HUDEP-2 (cell line): ENCODE measurements around the gene AHR.
A peak's percentile ranks its signal among the peaks of the same experiment; 100 is the strongest.
"Not testable (repeated sequence)": the region's sequence is repeated elsewhere in the genome, so short reads cannot be mapped to it uniquely, and the experiment has no call there.

Source experiments
- DNase-seq, 76 experiments: peaks; one replicate each; lab custom pipeline; 2025; ENCODE audit not compliant: unreplicated experiment in 76 of 76; lab: John Stamatoyannopoulos, UW

Gene AHR

DNA sequence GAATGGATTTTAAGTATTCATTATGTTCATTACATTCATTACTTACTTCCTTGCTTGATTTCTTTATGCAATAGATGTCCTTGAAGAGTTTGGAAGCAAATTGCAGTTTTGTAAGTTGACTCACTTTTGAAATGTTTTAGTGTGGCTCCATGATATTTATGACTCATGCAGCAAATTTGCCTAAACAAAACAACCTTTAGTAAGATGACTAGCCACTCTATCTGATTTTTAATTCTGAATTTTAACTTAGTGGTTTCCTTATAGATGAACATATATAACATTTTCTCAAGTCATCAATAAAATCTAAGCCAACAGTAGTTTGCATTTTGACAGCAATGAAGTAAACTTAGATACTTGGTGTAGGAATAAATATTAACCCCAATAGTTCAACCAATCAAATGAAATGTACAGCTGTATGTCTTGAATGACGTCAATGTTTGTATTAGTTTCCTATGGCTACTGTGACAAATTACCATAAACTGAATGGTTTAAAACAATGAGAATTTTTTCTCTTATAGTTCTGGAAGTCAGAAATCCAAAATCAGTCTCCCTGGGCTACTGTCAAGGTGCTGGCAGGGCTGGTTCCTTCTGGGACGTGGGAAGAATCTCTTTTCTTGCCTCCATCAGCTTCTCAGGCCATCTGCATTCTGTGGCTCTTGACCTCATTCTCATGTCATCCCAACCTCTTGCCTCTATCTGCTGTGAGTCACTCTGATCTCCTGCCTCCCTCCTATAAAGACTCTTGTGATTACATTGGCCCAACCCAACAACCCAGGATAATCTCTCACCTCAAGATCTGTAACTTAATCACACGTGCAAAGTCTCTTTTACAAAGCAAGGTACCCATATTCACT, 73.4 kb downstream of the AHR start:
- DNase-seq: peak in 4 of 76 experiments; percentile 1 to 18 (median 14)

DNA sequence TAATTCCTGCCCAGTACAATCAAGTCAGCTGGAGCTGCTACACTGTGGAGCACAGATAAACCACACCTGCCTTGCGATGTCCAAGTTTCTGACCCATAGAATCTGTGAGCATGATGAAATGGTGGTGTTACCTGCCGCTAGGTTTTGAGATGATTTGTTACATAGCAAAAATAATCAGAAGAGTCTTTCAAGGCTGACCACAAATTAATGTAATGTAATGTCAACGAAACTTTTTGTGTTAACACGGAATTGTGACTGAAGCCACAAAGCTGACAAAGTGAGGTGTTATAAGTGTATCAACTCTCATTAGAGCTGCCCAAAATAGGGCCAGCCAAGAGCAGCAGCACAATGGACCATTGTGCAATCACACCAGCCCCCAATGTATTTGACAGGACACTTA, 75.7 kb downstream of the AHR start:
- no peak for DNase-seq

DNA sequence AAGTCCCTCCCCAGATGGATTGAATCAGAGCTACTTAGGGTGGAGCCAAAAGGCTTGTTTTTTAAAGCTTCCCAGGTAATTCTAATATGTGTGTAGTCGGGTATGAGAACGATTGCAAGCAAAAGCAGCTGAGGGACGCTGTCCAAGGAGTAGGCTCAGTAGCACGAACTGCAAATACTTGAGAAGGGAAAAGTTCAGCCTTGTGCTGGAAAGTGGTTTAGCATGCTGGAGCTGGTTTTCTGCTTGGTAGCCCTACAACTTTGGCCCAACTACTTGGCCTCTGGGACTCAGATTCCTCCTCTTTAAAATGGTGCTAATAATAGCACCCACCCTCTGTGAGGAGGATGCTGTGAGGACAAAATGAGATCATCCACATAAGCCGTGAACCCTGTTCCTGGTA, 76.2 kb downstream of the AHR start:
- no peak for DNase-seq

DNA sequence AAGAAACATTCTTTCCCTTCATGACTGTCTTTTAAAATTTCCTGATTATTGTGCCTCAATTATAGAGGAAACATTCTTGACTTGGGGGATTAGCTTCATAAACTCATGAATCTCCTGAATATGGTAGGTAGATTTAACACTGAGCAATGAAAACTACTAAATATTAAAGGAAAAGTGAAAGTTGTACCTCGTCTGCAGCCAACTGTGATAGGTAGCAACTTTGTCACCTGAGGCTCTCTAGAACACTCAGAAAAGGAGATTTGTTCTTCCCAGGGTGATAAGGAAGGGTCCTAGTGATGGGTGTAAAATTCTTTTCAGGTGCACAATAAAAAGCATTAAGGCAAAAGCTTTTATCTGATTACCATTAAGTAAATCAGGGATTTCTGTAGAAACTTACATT, 78.1 kb downstream of the AHR start:
- DNase-seq: no peak

DNA sequence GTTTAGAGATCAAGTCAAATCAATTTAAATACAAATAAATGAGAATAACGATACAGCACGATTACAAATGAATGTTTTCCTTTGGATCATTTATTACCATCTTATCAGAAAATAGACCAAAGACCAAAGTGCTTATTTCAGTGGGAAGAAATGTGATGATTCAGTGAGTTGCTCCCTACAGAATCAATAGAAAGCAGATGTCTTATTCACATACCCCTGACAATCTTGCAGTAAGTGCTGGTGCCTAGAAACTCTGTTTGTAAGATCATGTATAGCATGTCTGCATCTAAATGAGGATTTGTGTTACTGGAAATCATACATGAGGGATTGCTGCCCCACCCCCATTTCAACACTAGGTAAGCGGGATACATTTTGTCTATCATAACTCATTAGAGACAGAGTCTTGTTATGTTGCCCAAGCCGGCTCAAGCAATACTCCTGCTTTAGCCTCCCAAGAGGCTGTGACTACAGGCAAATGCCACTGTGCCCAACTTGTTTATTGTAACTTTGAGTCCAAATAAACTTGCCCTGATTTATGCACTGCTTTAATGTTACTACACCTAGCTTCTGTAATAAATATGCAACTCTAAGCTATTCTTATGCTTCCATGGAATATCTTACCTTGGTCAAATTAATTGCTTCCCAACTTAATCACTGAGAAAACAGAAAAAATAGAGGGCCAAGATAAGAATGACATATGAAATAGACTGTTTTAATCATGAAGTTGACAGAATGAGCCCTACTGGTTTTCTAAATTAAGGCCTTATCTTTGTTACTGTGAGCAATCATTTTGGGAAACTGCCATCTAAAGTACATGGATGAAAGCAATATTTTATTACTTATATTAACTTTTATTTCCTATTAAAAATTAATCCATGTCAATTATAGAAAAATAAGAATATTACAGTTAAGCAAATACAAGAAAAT, 82.5 kb downstream of the AHR start:
- DNase-seq: no peak

DNA sequence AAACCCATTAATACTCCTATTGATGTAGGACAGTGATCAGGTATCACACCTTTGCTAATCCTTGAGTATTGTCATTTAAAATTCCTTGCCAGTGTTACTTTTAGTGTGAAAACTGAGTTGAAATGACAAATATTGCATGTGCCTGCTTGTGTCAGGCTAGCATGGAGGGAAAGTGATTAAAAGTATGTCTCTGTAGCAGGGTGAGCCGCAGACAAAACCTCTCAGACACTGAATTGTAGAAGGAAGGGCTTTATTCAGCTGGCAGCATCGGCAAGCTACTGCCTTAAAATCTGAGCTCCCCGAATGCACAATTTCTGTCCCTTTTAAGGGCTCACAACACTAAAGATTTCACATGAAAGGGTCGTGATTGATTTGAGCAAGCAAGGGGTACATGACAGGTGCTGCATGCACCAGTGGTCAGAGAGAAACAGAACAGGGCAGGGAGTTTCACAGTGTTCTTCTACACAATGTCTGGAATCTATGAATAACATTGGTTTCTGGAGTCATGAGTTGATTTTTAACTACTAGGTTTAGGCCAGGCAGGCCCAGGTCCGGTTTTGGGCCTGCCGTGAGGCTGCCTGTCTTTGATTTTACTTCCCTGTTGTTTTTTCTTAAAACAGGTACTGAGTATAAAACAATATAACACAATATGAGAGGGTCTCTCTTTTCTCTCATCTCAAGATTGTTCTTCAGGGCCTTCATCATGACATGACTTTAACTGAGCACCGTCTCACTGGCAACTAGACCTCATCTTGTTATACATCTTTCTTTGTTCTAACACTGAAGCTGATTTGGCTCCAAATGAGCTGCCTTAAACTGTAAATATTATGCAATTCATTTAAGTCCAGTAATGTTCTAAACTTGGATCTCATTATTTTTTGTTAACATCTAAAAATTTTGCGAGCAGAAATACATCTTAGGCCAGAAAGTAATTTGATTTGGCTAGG, 84.2 kb downstream of the AHR start:
- not testable (repeated sequence) for DNase-seq

DNA sequence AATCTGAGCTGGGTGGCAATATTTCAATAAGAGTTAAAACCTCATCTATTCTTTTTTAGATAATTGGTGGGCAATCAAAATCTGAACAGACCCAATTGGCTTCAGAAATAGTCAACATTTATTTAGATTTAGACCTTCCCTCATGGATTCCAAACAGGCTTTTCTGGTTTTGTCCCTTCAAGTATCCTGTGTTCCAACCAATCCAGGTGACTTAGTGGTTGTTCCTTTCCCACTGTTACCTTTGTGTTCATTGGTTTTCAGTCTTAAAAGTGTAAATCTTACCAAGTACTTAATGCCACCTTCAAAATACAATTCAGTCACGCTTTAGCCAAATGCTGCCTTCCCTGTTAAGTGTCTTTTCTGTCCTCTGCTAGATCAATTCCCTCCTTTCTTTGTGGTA, 85.9 kb downstream of the AHR start:
- no peak for DNase-seq

DNA sequence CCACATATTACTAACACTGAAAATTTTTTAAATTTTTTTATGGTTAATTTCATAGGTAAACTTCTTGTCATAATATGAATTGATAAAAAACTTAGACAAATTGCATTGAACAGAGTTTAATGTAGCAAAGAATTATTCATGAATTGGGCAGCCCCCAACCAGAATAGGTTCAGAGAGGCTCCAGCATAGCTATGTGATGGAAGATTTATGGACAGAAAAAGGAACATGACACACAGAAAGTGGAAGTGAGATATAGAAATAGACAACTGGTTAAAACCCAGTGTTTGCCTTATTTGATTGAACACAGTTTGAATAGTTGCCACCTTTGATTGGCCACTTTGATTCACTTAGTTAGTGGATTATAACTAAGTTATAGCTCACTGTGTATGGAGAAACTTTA, 87.2 kb downstream of the AHR start:
- no peak for DNase-seq

DNA sequence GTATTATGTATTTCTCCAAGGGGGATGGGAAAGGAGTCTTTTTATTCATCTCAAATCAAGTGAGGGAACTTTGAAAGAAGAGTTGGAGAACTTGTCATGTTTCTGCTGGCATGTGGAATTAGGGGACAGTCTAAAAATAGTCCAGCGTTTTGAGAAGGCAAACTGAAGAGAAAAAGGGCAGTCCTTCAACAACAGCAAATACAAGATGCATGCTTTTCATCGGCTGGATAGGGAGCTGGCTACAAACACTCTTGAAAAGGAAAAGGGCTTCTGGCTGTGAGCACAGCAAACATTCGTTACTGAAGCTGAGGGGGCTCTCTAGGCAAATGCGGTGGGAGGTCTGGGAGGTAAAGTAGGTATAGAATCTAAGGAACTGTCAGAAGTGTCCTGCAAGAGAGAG, 91.9 kb downstream of the AHR start:
- no peak for DNase-seq

DNA sequence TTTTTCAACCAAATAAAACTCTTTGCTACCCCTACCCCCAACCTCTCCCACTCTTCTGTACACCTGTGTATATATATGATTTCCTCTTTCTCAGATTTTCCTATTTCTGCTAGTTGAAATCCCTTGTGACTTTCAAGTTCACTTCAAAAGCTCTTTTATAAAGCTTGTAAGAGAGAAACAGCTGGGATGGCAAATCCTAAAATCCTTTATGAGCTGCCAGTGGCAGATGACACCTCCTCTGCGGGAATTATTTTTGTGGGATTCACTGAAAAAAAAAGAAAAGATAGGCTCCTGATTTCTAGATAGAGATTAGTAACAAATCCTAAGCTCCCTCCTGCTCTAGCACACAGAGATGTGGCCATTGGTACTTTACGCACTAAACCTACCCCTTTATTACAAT, 92.9 kb downstream of the AHR start:
- no peak for DNase-seq

DNA sequence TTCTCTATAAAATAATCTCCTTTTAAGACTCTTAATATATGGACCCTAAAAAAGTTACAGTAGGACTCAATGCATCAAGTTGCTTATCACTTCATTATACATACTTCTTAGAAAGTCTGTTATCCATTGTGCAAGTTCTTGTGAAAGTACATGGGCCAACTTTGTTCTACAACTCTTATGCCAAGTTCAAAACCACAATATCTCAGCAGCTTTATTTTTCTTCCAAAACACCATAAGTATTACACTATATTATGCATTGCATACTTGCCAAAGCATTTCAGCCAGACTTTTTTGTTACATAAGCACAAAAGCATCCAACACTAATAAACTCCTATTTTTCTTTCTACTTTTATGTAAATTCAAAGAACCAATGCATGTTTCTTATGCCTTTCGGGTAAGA, 94.4 kb downstream of the AHR start:
- DNase-seq: no peak

DNA sequence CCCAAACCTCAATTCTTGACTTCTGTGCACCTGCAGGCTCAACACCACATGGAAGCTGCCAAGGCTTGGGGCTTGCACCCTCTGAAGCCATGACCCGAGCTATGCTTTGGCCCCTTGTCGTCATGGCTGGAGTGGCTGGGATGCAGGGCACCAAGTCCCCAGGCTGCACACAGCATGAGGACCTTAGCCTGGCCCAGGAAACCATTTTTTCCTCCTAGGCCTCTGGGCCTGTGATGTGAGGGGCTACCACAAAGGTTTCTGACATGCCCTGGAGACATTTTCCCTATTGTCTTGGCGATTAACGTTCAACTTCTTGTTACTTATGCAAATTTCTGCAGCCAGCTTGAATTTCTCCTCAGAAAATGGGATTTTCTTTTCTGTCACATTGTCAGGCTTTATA, 96.1 kb downstream of the AHR start:
- not testable (repeated sequence) for DNase-seq
